ENCODE measurements around the gene ENOSF1.

DNA sequence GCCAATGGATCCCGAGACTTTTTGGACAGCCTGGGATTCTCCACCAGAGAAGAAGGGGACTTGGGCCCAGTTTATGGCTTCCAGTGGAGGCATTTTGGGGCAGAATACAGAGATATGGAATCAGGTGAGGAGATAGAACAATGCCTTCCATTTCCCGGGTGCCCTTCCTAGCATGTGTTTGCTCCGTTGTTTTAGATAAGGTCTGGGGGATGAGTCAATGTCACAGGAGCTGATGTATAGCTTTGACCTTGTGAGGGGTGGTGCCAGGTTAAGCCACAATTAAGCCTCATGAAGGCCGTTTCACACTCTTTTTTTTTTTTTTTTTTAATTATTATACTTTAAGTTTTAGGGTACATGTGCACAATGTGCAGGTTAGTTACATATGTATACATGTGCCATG is 50.2 kb downstream of the ENOSF1 start:
- TF ChIP-seq, protein P1, sequence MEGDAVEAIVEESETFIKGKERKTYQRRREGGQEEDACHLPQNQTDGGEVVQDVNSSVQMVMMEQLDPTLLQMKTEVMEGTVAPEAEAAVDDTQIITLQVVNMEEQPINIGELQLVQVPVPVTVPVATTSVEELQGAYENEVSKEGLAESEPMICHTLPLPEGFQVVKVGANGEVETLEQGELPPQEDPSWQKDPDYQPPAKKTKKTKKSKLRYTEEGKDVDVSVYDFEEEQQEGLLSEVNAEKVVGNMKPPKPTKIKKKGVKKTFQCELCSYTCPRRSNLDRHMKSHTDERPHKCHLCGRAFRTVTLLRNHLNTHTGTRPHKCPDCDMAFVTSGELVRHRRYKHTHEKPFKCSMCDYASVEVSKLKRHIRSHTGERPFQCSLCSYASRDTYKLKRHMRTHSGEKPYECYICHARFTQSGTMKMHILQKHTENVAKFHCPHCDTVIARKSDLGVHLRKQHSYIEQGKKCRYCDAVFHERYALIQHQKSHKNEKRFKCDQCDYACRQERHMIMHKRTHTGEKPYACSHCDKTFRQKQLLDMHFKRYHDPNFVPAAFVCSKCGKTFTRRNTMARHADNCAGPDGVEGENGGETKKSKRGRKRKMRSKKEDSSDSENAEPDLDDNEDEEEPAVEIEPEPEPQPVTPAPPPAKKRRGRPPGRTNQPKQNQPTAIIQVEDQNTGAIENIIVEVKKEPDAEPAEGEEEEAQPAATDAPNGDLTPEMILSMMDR (conservative IDR thresholded peaks at IDR 0.05; ENCODE audit: low read depth, low read length) = no peak
- TF ChIP-seq EZH2 (IDR thresholded peaks at IDR 0.05; ENCODE audit: borderline replicate concordance, low read depth, low read length, poor library complexity, severe bottlenecking) = no peak

Measured in A673 (cell line).